Measurements from ENCODE around the gene EREG. TPM values are rescaled to one million over a fixed set of nuclear protein-coding genes. Genes with fewer than 3 reads are reported as not detected.

Gene EREG
- polyA plus RNA-seq (19.9 to 38.7 TPM (median 29.2 TPM) in 3 replicates), polyA minus RNA-seq (13.3 to 33.3 TPM (median 18.3 TPM) in 3 replicates)
- 12.5 TPM for polyA plus RNA-seq (2011; ENCODE audit: low read depth)
- 13.9 and 23.6 TPM in 2 replicates for polyA plus RNA-seq (2011; cell fraction: cytosol; rRNA removed)
- polyA plus RNA-seq (2011; cell fraction: nucleus; rRNA removed), result 57.1 and 57.5 TPM in 2 replicates
- polyA plus RNA-seq (2012; ENCODE audit: low replicate concordance), result 19.2 and 21.3 TPM in 2 replicates
- polyA minus RNA-seq (2011; cell fraction: cytosol; rRNA and poly(A)+ RNA removed), result 31.1 TPM
- 45.7 and 84.9 TPM in 2 replicates for polyA minus RNA-seq (2011; cell fraction: nucleus; rRNA and poly(A)+ RNA removed)

DNA sequence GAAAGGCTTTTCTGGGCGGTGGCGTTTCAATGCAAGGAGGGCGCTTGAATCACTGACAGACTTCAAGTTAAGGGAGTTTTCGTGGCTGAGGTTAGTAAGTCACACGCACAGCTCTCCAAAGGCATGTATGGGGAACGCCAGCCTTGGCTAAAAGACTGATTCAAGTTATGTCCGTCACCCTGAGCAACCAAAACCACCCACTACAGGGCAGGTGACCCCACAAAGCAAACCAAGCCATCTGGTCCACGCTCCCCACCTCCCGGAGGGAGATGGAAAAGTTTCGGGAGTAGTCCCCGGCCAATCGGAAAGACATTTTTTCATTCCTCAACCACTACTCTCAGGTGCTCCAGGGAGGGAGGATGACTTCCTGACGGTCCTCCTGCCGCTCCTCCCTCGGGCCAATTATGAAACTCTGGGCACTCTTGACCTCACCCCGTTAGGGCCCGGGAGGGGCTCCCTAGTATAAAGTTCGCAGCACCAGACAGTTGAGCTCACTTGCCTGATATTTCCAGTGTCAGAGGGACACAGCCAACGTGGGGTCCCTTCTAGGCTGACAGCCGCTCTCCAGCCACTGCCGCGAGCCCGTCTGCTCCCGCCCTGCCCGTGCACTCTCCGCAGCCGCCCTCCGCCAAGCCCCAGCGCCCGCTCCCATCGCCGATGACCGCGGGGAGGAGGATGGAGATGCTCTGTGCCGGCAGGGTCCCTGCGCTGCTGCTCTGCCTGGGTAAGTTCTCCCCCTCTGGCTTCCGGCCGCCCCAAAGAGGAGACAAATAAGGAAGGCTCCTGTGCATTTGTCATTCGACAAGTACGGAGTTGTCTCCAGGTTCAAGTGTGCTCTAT, at the start of gene EREG:
TSS of gene EREG (plus strand) at position 494 of the 840 bp plus-strand sequence. CDS start at position 658, 164 bp downstream.
- peak within 1 kb of the TSS; percentile 85 for H3K9ac ChIP-seq (ENCODE audit: control insufficient read depth, extremely low read depth, insufficient read depth, low read length)
- H3K4me2 ChIP-seq (ENCODE audit: control insufficient read depth, extremely low read depth, insufficient read depth, low read depth, low read length), result peak within 1 kb of the TSS; percentile 77
- H3K9me1 ChIP-seq (ENCODE audit: control insufficient read depth, extremely low read depth, insufficient read depth, low read length), result no peaks in the 10 kb centered on the region
- H3K27me3 ChIP-seq (ENCODE audit: control insufficient read depth, extremely low read depth, insufficient read depth, low read length), result no peaks in the 10 kb centered on the region
- TF ChIP-seq EZH2 (IDR thresholded peaks at IDR 0.05; ENCODE audit: low read length), result no peak
- TF ChIP-seq, protein P1, sequence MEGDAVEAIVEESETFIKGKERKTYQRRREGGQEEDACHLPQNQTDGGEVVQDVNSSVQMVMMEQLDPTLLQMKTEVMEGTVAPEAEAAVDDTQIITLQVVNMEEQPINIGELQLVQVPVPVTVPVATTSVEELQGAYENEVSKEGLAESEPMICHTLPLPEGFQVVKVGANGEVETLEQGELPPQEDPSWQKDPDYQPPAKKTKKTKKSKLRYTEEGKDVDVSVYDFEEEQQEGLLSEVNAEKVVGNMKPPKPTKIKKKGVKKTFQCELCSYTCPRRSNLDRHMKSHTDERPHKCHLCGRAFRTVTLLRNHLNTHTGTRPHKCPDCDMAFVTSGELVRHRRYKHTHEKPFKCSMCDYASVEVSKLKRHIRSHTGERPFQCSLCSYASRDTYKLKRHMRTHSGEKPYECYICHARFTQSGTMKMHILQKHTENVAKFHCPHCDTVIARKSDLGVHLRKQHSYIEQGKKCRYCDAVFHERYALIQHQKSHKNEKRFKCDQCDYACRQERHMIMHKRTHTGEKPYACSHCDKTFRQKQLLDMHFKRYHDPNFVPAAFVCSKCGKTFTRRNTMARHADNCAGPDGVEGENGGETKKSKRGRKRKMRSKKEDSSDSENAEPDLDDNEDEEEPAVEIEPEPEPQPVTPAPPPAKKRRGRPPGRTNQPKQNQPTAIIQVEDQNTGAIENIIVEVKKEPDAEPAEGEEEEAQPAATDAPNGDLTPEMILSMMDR (optimal IDR thresholded peaks at IDR 0.05 in 1 of 3, IDR thresholded peaks at IDR 0.05 in 1 of 3, conservative IDR thresholded peaks at IDR 0.05 in 1 of 3; ENCODE audit: extremely low read depth in 1 of 3, insufficient read depth in 2 of 3, low read length in 3 of 3), result no peak
- peaks cover 28% of the 10 kb centered on the region for H3K4me1 ChIP-seq (ENCODE audit: control insufficient read depth, extremely low read depth, insufficient read depth, low read length)
- H3K4me3 ChIP-seq (ENCODE audit: control insufficient read depth in 2 of 3, extremely low read depth in 1 of 3, insufficient read depth in 2 of 3, low read depth in 1 of 3, low read length in 3 of 3), result peak within 1 kb of the TSS; percentile 74 to 93 (median 81)
- DNase-seq (ENCODE audit: low read depth, low spot score), result no peak
- H3K79me2 ChIP-seq (ENCODE audit: control insufficient read depth, insufficient read depth, low read length), result peaks cover 41% of the 10 kb centered on the region
- H4K20me1 ChIP-seq (ENCODE audit: control insufficient read depth, extremely low read depth, insufficient read depth, low read length), result no peaks in the 10 kb centered on the region
- H3K36me3 ChIP-seq (ENCODE audit: control insufficient read depth in 2 of 2, extremely low read depth in 1 of 2, insufficient read depth in 2 of 2, low read length in 2 of 2), result peaks cover 2 to 11% of the 10 kb centered on the region in 2 experiments
- peak; percentile 80 for FAIRE-seq
- peak within 1 kb of the TSS; percentile 87 for H3K27ac ChIP-seq (ENCODE audit: control insufficient read depth, insufficient read depth, low read length)
- peak within 1 kb of the TSS; percentile 88 for H2AFZ ChIP-seq (ENCODE audit: control insufficient read depth, low read length)
- H3K9me3 ChIP-seq (ENCODE audit: control insufficient read depth, low read depth, low read length), result no peaks in the 10 kb centered on the region
- dilution Hi-C loops (cut with MboI; ENCODE audit: extremely low pct_ligation_motif_present, low sequenced_read_pairs), result no loop called here

DNA sequence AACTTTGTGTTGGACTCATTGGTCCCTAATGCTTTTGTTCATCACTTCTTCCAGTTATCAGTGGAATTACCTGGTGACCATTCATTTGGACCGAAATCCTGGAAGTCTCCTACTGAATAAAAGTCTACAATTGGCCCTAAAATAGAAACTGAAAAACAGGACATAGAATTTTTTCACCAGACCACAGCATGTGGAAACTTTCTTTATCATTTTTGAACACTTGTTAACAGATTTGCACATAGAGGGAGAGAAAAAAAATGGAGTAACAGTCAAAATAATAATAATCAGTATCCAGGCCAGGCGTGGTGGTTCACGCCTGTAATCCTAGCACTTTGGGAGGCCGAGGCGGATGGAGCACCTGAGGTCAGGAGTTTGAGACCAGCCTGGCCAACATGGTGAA, 49.6 kb upstream of the EREG start:
- H3K4me2 ChIP-seq (ENCODE audit: control insufficient read depth, extremely low read depth, insufficient read depth, low read depth, low read length), result no peak overlapping the region
- FAIRE-seq (no peak), DNase-seq (ENCODE audit: low read depth, low spot score) (no peak)
- H3K4me3 ChIP-seq (ENCODE audit: control insufficient read depth in 2 of 3, extremely low read depth in 1 of 3, insufficient read depth in 2 of 3, low read depth in 1 of 3, low read length in 3 of 3), result no peak overlapping the region
- peaks cover 5% of the 10 kb centered on the region for H3K79me2 ChIP-seq (ENCODE audit: control insufficient read depth, insufficient read depth, low read length)
- TF ChIP-seq EZH2 (IDR thresholded peaks at IDR 0.05; ENCODE audit: low read length), result no peak
- TF ChIP-seq, protein P1 (optimal IDR thresholded peaks at IDR 0.05 in 1 of 3, IDR thresholded peaks at IDR 0.05 in 1 of 3, conservative IDR thresholded peaks at IDR 0.05 in 1 of 3; ENCODE audit: extremely low read depth in 1 of 3, insufficient read depth in 2 of 3, low read length in 3 of 3), result no peak
- H3K36me3 ChIP-seq (ENCODE audit: control insufficient read depth in 2 of 2, extremely low read depth in 1 of 2, insufficient read depth in 2 of 2, low read length in 2 of 2), result peaks cover 6 to 36% of the 10 kb centered on the region in 2 experiments
- H3K27me3 ChIP-seq (ENCODE audit: control insufficient read depth, extremely low read depth, insufficient read depth, low read length), result no peaks in the 10 kb centered on the region
- H3K27ac ChIP-seq (ENCODE audit: control insufficient read depth, insufficient read depth, low read length), result no peak overlapping the region
- peaks cover 22% of the 10 kb centered on the region for H3K4me1 ChIP-seq (ENCODE audit: control insufficient read depth, extremely low read depth, insufficient read depth, low read length)
- H3K9ac ChIP-seq (ENCODE audit: control insufficient read depth, extremely low read depth, insufficient read depth, low read length), result no peak overlapping the region
- no peaks in the 10 kb centered on the region for H3K9me1 ChIP-seq (ENCODE audit: control insufficient read depth, extremely low read depth, insufficient read depth, low read length)
- dilution Hi-C loops (cut with MboI; ENCODE audit: extremely low pct_ligation_motif_present, low sequenced_read_pairs), result no loop called here
- no peaks in the 10 kb centered on the region for H4K20me1 ChIP-seq (ENCODE audit: control insufficient read depth, extremely low read depth, insufficient read depth, low read length)
- no peaks in the 10 kb centered on the region for H3K9me3 ChIP-seq (ENCODE audit: control insufficient read depth, low read depth, low read length)
- H2AFZ ChIP-seq (ENCODE audit: control insufficient read depth, low read length), result no peak overlapping the region

Measured in keratinocyte (primary cell).